ENCODE results near the gene C3orf85. TPM values are rescaled to one million over a fixed set of nuclear protein-coding genes. Genes with fewer than 3 reads are reported as not detected.
"Not testable (repeated sequence)": the region's sequence is repeated elsewhere in the genome, so short reads cannot be mapped to it uniquely, and the experiment has no call there.

C3orf85 gene
- total RNA-seq, 2 experiments from 2014 or later = not detected

DNA sequence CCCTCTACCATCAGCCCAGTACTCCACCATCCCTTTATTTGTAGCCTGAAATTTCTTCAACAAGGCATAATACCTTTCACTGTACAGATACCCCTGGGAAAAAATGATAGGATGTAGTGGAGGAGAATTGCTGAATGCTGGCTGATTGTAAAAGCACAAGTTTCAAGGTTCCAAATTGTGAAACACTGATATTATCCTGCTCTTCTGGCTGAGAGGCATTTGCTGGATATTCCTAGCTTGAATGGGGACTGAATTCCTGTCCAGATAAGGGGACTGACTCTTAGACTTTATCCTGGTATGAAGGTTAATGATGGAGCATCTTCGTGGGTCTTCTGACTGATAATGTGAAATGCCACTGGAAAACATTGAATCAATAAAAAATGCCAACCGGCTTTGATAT is 9.0 kb upstream of the C3orf85 start:
- TF ChIP-seq, protein P1, sequence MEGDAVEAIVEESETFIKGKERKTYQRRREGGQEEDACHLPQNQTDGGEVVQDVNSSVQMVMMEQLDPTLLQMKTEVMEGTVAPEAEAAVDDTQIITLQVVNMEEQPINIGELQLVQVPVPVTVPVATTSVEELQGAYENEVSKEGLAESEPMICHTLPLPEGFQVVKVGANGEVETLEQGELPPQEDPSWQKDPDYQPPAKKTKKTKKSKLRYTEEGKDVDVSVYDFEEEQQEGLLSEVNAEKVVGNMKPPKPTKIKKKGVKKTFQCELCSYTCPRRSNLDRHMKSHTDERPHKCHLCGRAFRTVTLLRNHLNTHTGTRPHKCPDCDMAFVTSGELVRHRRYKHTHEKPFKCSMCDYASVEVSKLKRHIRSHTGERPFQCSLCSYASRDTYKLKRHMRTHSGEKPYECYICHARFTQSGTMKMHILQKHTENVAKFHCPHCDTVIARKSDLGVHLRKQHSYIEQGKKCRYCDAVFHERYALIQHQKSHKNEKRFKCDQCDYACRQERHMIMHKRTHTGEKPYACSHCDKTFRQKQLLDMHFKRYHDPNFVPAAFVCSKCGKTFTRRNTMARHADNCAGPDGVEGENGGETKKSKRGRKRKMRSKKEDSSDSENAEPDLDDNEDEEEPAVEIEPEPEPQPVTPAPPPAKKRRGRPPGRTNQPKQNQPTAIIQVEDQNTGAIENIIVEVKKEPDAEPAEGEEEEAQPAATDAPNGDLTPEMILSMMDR (IDR thresholded peaks at IDR 0.05) = no peak
- no peak for DNase-seq
- H3K9me3 Mint-ChIP-seq = peaks cover 2% of the 10 kb centered on the region
- no peaks in the 10 kb centered on the region for H3K36me3 Mint-ChIP-seq (ENCODE audit: low read depth)
- no peak for ATAC-seq
- ChIA-PET CTCF (no interaction called here), POLR2A (no interaction called here)
- peaks cover 4% of the 10 kb centered on the region for H3K27me3 Mint-ChIP-seq
- no peak overlapping the region for H3K4me3 Mint-ChIP-seq
- no peak overlapping the region for H3K27ac Mint-ChIP-seq
- no peaks in the 10 kb centered on the region for H3K4me1 Mint-ChIP-seq (ENCODE audit: low read depth)
- intact Hi-C loops (cut with micrococcal nuclease) = no loop called here

DNA sequence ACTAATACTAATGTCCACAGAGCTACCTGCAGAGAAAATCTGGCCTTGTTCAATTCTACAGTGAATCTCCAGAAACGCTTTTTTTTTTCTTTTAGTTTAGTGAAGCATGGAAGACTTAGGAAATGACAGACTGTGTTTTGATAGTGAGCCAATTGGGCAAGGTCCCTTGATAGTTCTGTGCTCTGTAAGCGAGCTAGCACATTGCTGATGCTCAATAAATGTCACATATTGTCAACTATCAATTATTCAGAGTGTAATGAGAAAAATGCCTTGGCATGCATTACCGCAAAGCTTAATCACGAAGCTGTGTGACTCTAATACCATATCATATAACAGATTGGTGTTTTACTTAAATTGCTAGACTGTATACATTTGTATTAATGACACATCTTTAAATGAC is 5.2 kb upstream of the C3orf85 start:
- DNase-seq (no peak), ATAC-seq (no peak)
- H3K27ac Mint-ChIP-seq = no peak overlapping the region
- H3K9me3 Mint-ChIP-seq = peaks cover 2% of the 10 kb centered on the region
- TF ChIP-seq, protein P1 (IDR thresholded peaks at IDR 0.05) = no peak
- POLR2A ChIA-PET = no interaction called here
- H3K4me1 Mint-ChIP-seq (ENCODE audit: low read depth) = no peaks in the 10 kb centered on the region
- CTCF ChIA-PET = no interaction called here
- intact Hi-C loops (cut with micrococcal nuclease) = no loop called here
- no peaks in the 10 kb centered on the region for H3K36me3 Mint-ChIP-seq (ENCODE audit: low read depth)
- H3K4me3 Mint-ChIP-seq = no peak overlapping the region
- H3K27me3 Mint-ChIP-seq = peaks cover 4% of the 10 kb centered on the region

DNA sequence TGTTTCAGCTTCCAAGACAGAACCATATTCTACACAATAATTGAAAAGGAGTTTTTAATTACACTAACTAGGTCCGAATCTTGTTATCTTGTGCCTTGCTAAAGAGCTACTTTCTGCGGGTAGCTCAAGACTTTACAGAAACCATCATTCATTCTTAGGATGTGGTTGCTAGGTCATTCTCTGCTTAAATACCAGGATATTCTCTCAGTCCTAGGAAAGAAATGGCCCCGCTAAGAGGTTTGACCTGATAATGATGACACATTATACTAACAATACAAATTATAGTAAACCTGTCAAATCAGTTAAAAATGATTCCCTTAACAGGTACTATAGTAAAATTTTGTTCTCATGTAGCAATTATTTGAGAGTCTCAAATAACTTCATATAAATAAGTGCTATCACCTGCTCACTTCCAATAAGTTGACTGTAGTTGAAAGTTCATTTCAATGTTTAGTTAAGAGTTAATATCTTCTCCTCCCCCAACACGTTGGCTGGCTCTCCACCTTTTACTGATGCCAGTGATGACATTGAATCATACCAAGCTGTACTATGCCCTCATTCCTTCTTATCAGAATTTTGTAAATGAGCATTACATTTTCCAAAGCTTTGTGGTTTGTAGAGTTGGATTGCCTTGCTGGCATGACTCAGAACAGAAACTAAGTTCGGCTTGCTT is 3.6 kb upstream of the C3orf85 start:
- POLR2A ChIA-PET = no interaction called here
- Mint-ChIP-seq H3K36me3 (ENCODE audit: low read depth) (no peaks in the 10 kb centered on the region), H3K9me3 (peaks cover 2% of the 10 kb centered on the region), H3K27me3 (peaks cover 4% of the 10 kb centered on the region), H3K27ac (no peak overlapping the region), H3K4me3 (no peak overlapping the region), H3K4me1 (ENCODE audit: low read depth) (no peaks in the 10 kb centered on the region)
- intact Hi-C loops (cut with micrococcal nuclease) = no loop called here
- TF ChIP-seq, protein P1 (IDR thresholded peaks at IDR 0.05) = no peak
- CTCF ChIA-PET = interaction anchor here (0.9 kb wide), 1 partner anchor 109 kb away, joined by 4 read pairs; no protein-coding TSS in a partner anchor
- ATAC-seq = no peak
- DNase-seq = no peak

DNA sequence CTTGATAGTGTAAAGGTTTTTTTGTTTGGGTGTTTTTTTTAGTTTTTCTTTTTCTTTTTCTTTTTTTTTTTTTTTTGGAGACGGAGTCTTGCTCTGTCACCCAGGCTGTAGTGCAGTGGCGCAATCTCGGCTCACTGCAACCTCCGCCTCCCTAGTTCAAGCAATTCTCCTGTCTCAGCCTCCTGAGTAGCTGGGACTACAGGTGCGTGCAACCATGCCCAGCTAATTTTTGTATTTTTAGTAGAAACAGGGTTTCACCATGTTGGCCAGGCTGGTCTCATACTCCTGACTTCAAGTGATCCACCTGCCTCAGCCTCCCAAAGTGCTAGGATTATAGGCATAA is 3.1 kb upstream of the C3orf85 start:
- H3K36me3 Mint-ChIP-seq (ENCODE audit: low read depth); intact Hi-C loops (cut with micrococcal nuclease); H3K27me3 Mint-ChIP-seq; H3K27ac Mint-ChIP-seq; H3K4me1 Mint-ChIP-seq (ENCODE audit: low read depth); DNase-seq; ATAC-seq; H3K9me3 Mint-ChIP-seq; POLR2A ChIA-PET; CTCF ChIA-PET; H3K4me3 Mint-ChIP-seq: not testable (repeated sequence)

DNA sequence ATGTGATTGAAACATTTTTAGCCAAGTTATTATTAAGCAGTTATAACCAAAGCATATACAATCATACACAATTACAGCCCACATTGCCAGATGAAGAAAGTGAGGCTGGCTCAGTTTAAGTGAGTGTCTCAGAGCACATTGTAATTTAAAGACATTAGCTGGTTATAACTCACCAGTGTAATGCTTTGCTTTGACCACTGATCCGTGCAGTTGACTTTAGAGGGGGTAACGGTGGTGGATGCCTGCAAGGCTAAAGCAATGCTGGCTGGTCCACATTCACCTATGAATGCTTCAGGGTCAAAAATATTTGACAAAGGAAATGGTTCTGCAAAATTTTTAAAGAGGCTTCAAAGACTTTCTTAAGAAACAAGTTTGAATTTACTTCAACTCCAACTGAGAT is 1.2 kb downstream of the C3orf85 start:
- ATAC-seq (no peak), DNase-seq (no peak)
- CTCF ChIA-PET = interaction anchor here (1.1 kb wide), 1 partner anchor 114 kb away, joined by 4 read pairs; no protein-coding TSS in a partner anchor
- Mint-ChIP-seq H3K27ac (no peak overlapping the region), H3K4me1 (ENCODE audit: low read depth) (no peaks in the 10 kb centered on the region), H3K27me3 (peaks cover 1% of the 10 kb centered on the region), H3K9me3 (no peaks in the 10 kb centered on the region), H3K36me3 (ENCODE audit: low read depth) (no peaks in the 10 kb centered on the region), H3K4me3 (no peak overlapping the region)
- TF ChIP-seq, protein P1 (IDR thresholded peaks at IDR 0.05) = no peak
- POLR2A ChIA-PET = no interaction called here
- intact Hi-C loops (cut with micrococcal nuclease) = no loop called here
